H9 (cell line): ENCODE results near the gene PFKL. TPM values are rescaled to one million over a fixed set of nuclear protein-coding genes. Genes with fewer than 3 reads are reported as not detected.

Source experiments
- DNase-seq: peaks from one replicate; pipeline ENCODE4 v3.0.0-alpha.2; 2017
- H2AFZ ChIP-seq: one replicate; pipeline ENCODE4 v1.6.1; 2013; ENCODE audit warnings: mild to moderate bottlenecking, low read length, control low read depth, moderate library complexity
- H2AK5ac ChIP-seq: 2 replicates; pipeline ENCODE4 v1.6.1; 2013; ENCODE audit warnings: low read length, control low read depth, mixed read lengths; ENCODE audit not compliant: insufficient read length
- H2BK120ac ChIP-seq: one replicate; pipeline ENCODE4 v1.6.1; 2013; ENCODE audit warnings: low read depth, mild to moderate bottlenecking, low read length, control low read depth, inconsistent platforms; ENCODE audit not compliant: poor library complexity, severe bottlenecking
- H2BK12ac ChIP-seq: 2 replicates; pipeline ENCODE4 v1.6.1; 2013; ENCODE audit warnings: low read length, control low read depth, mixed read lengths, low read depth; ENCODE audit not compliant: insufficient read length
- H2BK15ac ChIP-seq: 2 replicates; pipeline ENCODE4 v1.6.1; 2013; ENCODE audit warnings: low read depth, low read length, control low read depth
- H2BK20ac ChIP-seq: one replicate; pipeline ENCODE4 v1.6.1; 2013; ENCODE audit warnings: low read depth, mild to moderate bottlenecking, low read length, control low read depth, inconsistent platforms; ENCODE audit not compliant: poor library complexity, severe bottlenecking
- H2BK5ac ChIP-seq: 2 replicates; pipeline ENCODE4 v1.6.1; 2013; ENCODE audit warnings: low read length, control low read depth, mixed read lengths; ENCODE audit not compliant: insufficient read length
- H3K14ac ChIP-seq: 2 replicates; pipeline ENCODE4 v1.6.1; 2013; ENCODE audit warnings: low read length, control low read depth; ENCODE audit not compliant: insufficient read depth
- H3K18ac ChIP-seq: 2 replicates; pipeline ENCODE4 v1.6.1; 2013; ENCODE audit warnings: low read depth, mild to moderate bottlenecking, mixed read lengths, low read length, control low read depth; ENCODE audit not compliant: insufficient read length
- H3K23ac ChIP-seq: 2 replicates; pipeline ENCODE4 v1.6.1; 2013; ENCODE audit warnings: low read length, control low read depth, mixed read lengths, low read depth; ENCODE audit not compliant: insufficient read length
- H3K23me2 ChIP-seq: 2 replicates; pipeline ENCODE4 v1.6.1; 2013; ENCODE audit warnings: low read depth, mild to moderate bottlenecking, mixed read lengths, low read length, control low read depth; ENCODE audit not compliant: insufficient read length, poor library complexity, severe bottlenecking
- H3K27ac ChIP-seq: 2 replicates; pipeline ENCODE4 v1.5.1; 2013; ENCODE audit warnings: low read length, control low read depth, mixed read lengths, low read depth; ENCODE audit not compliant: insufficient read length
- H3K27me3 ChIP-seq: 2 replicates; pipeline ENCODE4 v1.6.1; 2013; ENCODE audit warnings: low read length, control low read depth, inconsistent platforms; ENCODE audit not compliant: insufficient read depth
- H3K4ac ChIP-seq: 2 replicates; pipeline ENCODE4 v1.6.1; 2013; ENCODE audit warnings: low read depth, mild to moderate bottlenecking, control low read depth, inconsistent platforms, low read length, moderate library complexity
- H3K4me1 ChIP-seq: 2 replicates; pipeline ENCODE4 v1.6.1; 2013; ENCODE audit warnings: low read length, control low read depth, inconsistent platforms; ENCODE audit not compliant: insufficient read depth
- H3K4me2 ChIP-seq: 2 replicates; pipeline ENCODE4 v1.6.1; 2013; ENCODE audit warnings: low read length, control low read depth, mixed read lengths; ENCODE audit not compliant: insufficient read length, insufficient read depth
- H3K56ac ChIP-seq: 2 replicates; pipeline ENCODE4 v1.6.1; 2013; ENCODE audit warnings: low read depth, mild to moderate bottlenecking, mixed read lengths, low read length, control low read depth; ENCODE audit not compliant: insufficient read length
- H3K79me1 ChIP-seq: 2 replicates; pipeline ENCODE4 v1.6.1; 2013; ENCODE audit warnings: low read depth, mild to moderate bottlenecking, moderate library complexity, low read length, control low read depth, inconsistent platforms; ENCODE audit not compliant: insufficient read depth, poor library complexity, severe bottlenecking
- H3K79me2 ChIP-seq: 2 replicates; pipeline ENCODE4 v1.6.1; 2013; ENCODE audit warnings: low read length, control low read depth, inconsistent platforms; ENCODE audit not compliant: insufficient read depth
- H3K9ac ChIP-seq: 2 replicates; pipeline ENCODE4 v1.6.1; 2013; ENCODE audit warnings: low read length, control low read depth, mixed read lengths; ENCODE audit not compliant: insufficient read length; ENCODE audit errors: extremely low read depth
- H3K9me3 ChIP-seq: one replicate; pipeline ENCODE4 v1.6.1; 2013; ENCODE audit warnings: low read depth, low read length, inconsistent platforms; ENCODE audit not compliant: control insufficient read depth
- H3T11ph ChIP-seq: one replicate; pipeline ENCODE4 v1.6.1; 2013; ENCODE audit warnings: mild to moderate bottlenecking, low read length, control low read depth, inconsistent platforms
- H4K20me1 ChIP-seq: one replicate; pipeline ENCODE4 v1.6.1; 2013; ENCODE audit not compliant: control insufficient read depth, insufficient read length, insufficient read depth
- H4K5ac ChIP-seq: 2 replicates; pipeline ENCODE4 v1.6.1; 2013; ENCODE audit warnings: low read depth, mild to moderate bottlenecking, mixed read lengths, low read length, control low read depth; ENCODE audit not compliant: insufficient read length
- H4K8ac ChIP-seq: replicated peaks from 2 replicates; pipeline ENCODE4 v1.6.1; 2013; ENCODE audit warnings: low read length, control low read depth, mixed read lengths, low read depth; ENCODE audit not compliant: insufficient read length
- H4K91ac ChIP-seq: 2 replicates; pipeline ENCODE4 v1.6.1; 2013; ENCODE audit warnings: low read depth, mild to moderate bottlenecking, moderate library complexity, mixed read lengths, low read length, control low read depth; ENCODE audit not compliant: insufficient read length
- H3K27ac Mint-ChIP-seq, 3 experiments: 2 replicates in 2 of 3; 3 replicates in 1 of 3; pipeline ENCODE4 v1.8.0; 2020 to 2021; ENCODE audit warnings: mixed read lengths in 3 of 3, mild to moderate bottlenecking in 1 of 3, moderate library complexity in 1 of 3
- H3K27me3 Mint-ChIP-seq: 2 replicates; pipeline ENCODE4 v1.8.0; 2021; ENCODE audit warnings: low read depth, mild to moderate bottlenecking, moderate library complexity, mixed read lengths
- H3K36me3 Mint-ChIP-seq, 3 experiments: 2 replicates in 2 of 3; 3 replicates in 1 of 3; pipeline ENCODE4 v1.8.0; 2020 to 2021; ENCODE audit warnings: low read depth in 3 of 3, mixed read lengths in 3 of 3; ENCODE audit not compliant: insufficient read depth in 1 of 3
- H3K4me1 Mint-ChIP-seq, 2 experiments: 2 replicates each; pipeline ENCODE4 v1.8.0; 2020; ENCODE audit warnings: mixed read lengths in 2 of 2
- H3K4me3 Mint-ChIP-seq, 2 experiments: 2 replicates in 1 of 2; 3 replicates in 1 of 2; pipeline ENCODE4 v1.8.0; 2020 to 2021; ENCODE audit warnings: mild to moderate bottlenecking in 2 of 2, mixed read lengths in 2 of 2, moderate library complexity in 1 of 2
- H3K9me3 Mint-ChIP-seq, 2 experiments: 2 replicates in 1 of 2; 3 replicates in 1 of 2; pipeline ENCODE4 v1.8.0; 2020; ENCODE audit warnings: mild to moderate bottlenecking in 2 of 2, mixed read lengths in 2 of 2, moderate library complexity in 1 of 2
- CTCF ChIP-seq: fragments of 200-600 bp; sonication (generic); conservative IDR thresholded peaks from 3 replicates; pipeline ENCODE4 v1.8.0; 2021; ENCODE audit warnings: antibody characterized with exemption, mild to moderate bottlenecking
- WGBS: extraction: QIAGEN DNeasy Blood & Tissue Kit; methylation state at CpG from one replicate; pipeline ENCODE4 v1.1.7; 2013; ENCODE audit warnings: missing lambda C conversion rate, low lambda C conversion rate, mixed read lengths; ENCODE audit not compliant: insufficient read length; ENCODE audit errors: extremely low coverage; 5-methylcytosine and 5-hydroxymethylcytosine counted together
- total RNA-seq: library from RNA; stranded (reverse); gene quantifications from 2 replicates; pipeline ENCODE4 v1.2.1, GENCODE V29; 2021

PFKL gene
- total RNA-seq, 1 experiment from 2014 or later = 107 TPM

GRCh38 chr21:44359396-44359795, 59.5 kb downstream of the PFKL start:
- H3K56ac ChIP-seq = no peak overlapping the region
- no peaks in the 10 kb centered on the region for H4K20me1 ChIP-seq
- H4K91ac ChIP-seq = no peak overlapping the region
- no peak for TF ChIP-seq CTCF
- no peak overlapping the region for H3K27ac ChIP-seq
- Mint-ChIP-seq H3K36me3 (no peaks in the 10 kb centered on the region; a peak in 1 of 7 replicates), H3K27me3 (peaks cover 9% of the 10 kb centered on the region), H3K9me3 (peaks cover 0 to 9% of the 10 kb centered on the region in 2 experiments; a peak in 3 of 5 replicates), H3K27ac (no peak overlapping the region), H3K4me3 (no peak overlapping the region), H3K4me1 (peaks cover 0 to 3% of the 10 kb centered on the region in 2 experiments; a peak in 1 of 4 replicates)
- no peak for DNase-seq
- no peak overlapping the region for H2BK5ac ChIP-seq
- H2BK20ac ChIP-seq = no peak overlapping the region
- no peak overlapping the region for H4K8ac ChIP-seq
- no peak overlapping the region for H2BK120ac ChIP-seq
- H2BK15ac ChIP-seq = no peak overlapping the region
- no peak overlapping the region for H4K5ac ChIP-seq
- H3K9me3 ChIP-seq = no peaks in the 10 kb centered on the region
- H3K18ac ChIP-seq = no peak overlapping the region
- no peak overlapping the region for H3K4ac ChIP-seq
- H3K14ac ChIP-seq = no peak overlapping the region
- no peak overlapping the region for H2AK5ac ChIP-seq
- no peaks in the 10 kb centered on the region for H3K27me3 ChIP-seq
- no peak overlapping the region for H2AFZ ChIP-seq
- H3K79me2 ChIP-seq = no peaks in the 10 kb centered on the region
- H2BK12ac ChIP-seq = no peak overlapping the region
- H3T11ph ChIP-seq = no peak overlapping the region
- no peaks in the 10 kb centered on the region for H3K23me2 ChIP-seq
- H3K9ac ChIP-seq = no peak overlapping the region
- H3K4me2 ChIP-seq = no peak overlapping the region
- H3K23ac ChIP-seq = no peak overlapping the region
- no CpG with 5 or more reads among the region's 8 CpGs for WGBS
- H3K4me1 ChIP-seq = no peaks in the 10 kb centered on the region
- H3K79me1 ChIP-seq = no peaks in the 10 kb centered on the region
